ENCODE measurements around the gene FAM107B.

DNA sequence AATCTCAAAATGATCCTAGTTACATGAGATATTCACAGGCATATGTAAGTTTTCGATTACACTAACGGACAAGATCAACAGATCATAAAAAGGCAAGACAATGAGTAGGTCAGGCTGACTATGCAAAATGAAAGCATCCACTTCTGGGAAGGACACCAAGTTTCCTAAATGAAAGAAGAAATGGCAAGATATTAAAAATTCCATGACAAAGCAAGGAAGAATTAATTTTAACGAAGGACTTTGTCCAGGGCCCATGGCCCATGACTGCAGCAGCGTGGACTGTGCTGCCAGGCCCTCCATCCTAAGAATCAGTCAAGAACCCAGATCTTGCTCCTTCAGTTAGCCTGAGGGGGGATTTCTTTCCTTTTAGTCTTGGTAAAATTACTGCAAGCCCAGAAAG, 261.6 kb downstream of the FAM107B start:
- TF ChIP-seq, protein P1, sequence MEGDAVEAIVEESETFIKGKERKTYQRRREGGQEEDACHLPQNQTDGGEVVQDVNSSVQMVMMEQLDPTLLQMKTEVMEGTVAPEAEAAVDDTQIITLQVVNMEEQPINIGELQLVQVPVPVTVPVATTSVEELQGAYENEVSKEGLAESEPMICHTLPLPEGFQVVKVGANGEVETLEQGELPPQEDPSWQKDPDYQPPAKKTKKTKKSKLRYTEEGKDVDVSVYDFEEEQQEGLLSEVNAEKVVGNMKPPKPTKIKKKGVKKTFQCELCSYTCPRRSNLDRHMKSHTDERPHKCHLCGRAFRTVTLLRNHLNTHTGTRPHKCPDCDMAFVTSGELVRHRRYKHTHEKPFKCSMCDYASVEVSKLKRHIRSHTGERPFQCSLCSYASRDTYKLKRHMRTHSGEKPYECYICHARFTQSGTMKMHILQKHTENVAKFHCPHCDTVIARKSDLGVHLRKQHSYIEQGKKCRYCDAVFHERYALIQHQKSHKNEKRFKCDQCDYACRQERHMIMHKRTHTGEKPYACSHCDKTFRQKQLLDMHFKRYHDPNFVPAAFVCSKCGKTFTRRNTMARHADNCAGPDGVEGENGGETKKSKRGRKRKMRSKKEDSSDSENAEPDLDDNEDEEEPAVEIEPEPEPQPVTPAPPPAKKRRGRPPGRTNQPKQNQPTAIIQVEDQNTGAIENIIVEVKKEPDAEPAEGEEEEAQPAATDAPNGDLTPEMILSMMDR (IDR thresholded peaks at IDR 0.05; ENCODE audit: extremely low read depth in 1 of 2, insufficient read depth in 1 of 2, low read depth in 1 of 2, low read length in 2 of 2) = no peak
- no peak for TF ChIP-seq MYC (IDR thresholded peaks at IDR 0.05; ENCODE audit: low read depth, low read length)
- TF ChIP-seq, protein P2, sequence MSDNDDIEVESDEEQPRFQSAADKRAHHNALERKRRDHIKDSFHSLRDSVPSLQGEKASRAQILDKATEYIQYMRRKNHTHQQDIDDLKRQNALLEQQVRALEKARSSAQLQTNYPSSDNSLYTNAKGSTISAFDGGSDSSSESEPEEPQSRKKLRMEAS (IDR thresholded peaks at IDR 0.05; ENCODE audit: insufficient read depth, insufficient read length) = no peak
- no peak for TF ChIP-seq POLR2A (IDR thresholded peaks at IDR 0.05; ENCODE audit: low read depth, low read length)
- no peak for TF ChIP-seq POLR2AphosphoS5 (IDR thresholded peaks at IDR 0.05; ENCODE audit: insufficient read depth, low read depth, low read length)
- TF ChIP-seq EZH2 (IDR thresholded peaks at IDR 0.05; ENCODE audit: borderline replicate concordance, low read depth, low read length, severe bottlenecking) = no peak
- no peak for TF ChIP-seq JUN (IDR thresholded peaks at IDR 0.05; ENCODE audit: borderline replicate concordance, insufficient read depth, insufficient read length, low read depth)
- TF ChIP-seq FOS (IDR thresholded peaks at IDR 0.05; ENCODE audit: borderline replicate concordance, insufficient read depth, low read length) = no peak

All from endothelial cell of umbilical vein (primary cell).